NCI-H82 treated with DMSO at 0.1 percent for 48 hours (cell line): ENCODE data around the gene GCLM.
"Not testable (repeated sequence)": the region's sequence is repeated elsewhere in the genome, so short reads cannot be mapped to it uniquely, and the experiment has no call there.

Experiments used
- DNase-seq: peaks from one replicate; lab custom pipeline; 2025; ENCODE audit not compliant: unreplicated experiment; lab: John Stamatoyannopoulos, UW

GCLM gene

GRCh38 chr1:93899543-93900207, 9.6 kb downstream of the GCLM start:
- no peak for DNase-seq

- no peak for DNase-seq
These were observed 20.3 kb downstream of the GCLM start for GRCh38 chr1:93888900-93889299.

DNA sequence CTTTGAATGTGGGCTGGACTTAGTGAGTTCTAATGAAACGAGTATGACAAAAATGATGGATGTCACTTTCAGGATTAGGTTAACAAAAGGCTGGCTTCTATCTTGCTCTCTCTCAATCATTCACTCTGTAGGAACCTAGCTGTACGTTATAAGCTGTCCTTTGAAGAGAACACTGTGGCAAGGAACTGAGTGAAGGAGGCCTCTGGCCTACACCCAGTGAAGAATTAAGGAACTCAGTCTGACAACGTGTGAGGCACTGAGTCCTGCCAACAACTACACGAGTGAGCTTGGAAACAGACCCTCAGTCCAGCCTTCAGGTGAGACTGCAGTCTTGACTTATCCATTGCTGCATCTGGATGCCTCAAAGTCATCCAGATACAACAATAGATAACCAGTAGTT, 27.0 kb downstream of the GCLM start:
- no peak for DNase-seq

DNA sequence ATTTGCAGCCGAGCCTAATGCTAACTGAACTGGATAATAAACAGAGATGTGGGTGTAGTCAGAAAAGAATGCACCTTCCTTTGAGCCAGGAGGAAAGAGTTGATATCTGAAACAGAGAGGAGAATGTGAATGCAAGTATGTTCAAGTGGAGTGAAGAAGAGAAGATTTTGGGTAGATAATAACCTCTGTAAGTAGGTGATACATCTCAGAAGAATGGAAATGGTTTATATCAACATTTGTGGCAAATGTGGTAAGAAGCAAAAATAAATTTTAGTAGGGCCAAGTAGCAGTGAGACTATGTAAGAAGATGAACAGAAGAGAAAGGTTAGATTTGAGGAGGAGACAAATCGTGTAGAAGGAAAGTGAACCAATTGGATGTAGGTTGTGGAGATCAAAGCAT, 28.5 kb downstream of the GCLM start:
- no peak for DNase-seq

GRCh38 chr1:93878889-93879586, 30.2 kb downstream of the GCLM start, which contains the start of gene DNTTIP2:
Gene DNTTIP2, minus strand, starts transcription at chr1:93879206. Its CDS starts 58 bp downstream, at chr1:93879148.
- DNase-seq, result peak; percentile 76

GRCh38 chr1:93878501-93878888, 30.7 kb downstream of the GCLM start:
- no peak for DNase-seq

GRCh38 chr1:93877529-93877928, 31.7 kb downstream of the GCLM start:
- no peak for DNase-seq

GRCh38 chr1:93876244-93876643, 33.0 kb downstream of the GCLM start:
- no peak for DNase-seq

GRCh38 chr1:93874025-93874651, 35.1 kb downstream of the GCLM start:
- DNase-seq, result no peak

- DNase-seq, result no peak
These were observed 37.9 kb downstream of the GCLM start for GRCh38 chr1:93871366-93871765.

GRCh38 chr1:93869653-93870052, 39.6 kb downstream of the GCLM start:
- no peak for DNase-seq

DNA sequence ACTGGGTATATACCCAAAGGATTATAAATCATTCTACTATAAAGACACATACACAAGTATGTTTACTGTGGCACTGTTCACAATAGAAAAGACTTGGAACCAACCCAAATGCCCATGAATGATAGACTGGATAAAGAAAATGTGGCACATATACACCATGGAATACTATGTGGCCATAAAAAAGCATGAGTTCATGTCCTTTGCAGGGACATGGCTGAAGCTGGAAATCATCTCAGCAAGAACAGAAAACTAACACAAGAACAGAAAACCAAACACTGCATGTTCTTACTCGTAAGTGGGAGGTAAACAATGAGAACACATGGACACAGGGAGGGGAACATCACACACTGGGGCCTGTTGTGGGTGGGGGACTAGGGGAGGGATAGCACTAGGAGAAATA, 40.7 kb downstream of the GCLM start:
- not testable (repeated sequence) for DNase-seq

GRCh38 chr1:93865253-93865652, 44.0 kb downstream of the GCLM start:
- no peak for DNase-seq

DNA sequence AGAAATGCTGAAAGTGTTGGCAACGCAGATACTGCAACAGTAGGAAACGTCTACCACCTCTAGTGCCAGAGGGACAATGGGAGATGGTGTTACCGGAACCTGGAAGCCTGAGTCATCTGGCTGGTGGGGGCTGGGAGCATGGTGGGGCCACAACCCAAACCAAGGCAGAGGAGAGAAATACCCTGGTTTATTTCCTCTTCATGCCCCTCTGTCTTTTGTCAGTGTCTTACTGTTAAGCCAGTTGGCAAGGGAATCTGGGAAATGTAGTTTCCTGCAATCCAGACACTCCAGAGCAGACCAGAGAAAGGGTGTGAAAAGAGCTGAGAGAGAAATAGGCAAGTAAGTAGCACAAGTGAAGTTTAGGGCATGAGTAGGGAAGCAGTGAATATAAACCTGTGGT, 45.1 kb downstream of the GCLM start:
- DNase-seq, result no peak

GRCh38 chr1:93857653-93858052, 51.6 kb downstream of the GCLM start:
- DNase-seq, result not testable (repeated sequence)

DNA sequence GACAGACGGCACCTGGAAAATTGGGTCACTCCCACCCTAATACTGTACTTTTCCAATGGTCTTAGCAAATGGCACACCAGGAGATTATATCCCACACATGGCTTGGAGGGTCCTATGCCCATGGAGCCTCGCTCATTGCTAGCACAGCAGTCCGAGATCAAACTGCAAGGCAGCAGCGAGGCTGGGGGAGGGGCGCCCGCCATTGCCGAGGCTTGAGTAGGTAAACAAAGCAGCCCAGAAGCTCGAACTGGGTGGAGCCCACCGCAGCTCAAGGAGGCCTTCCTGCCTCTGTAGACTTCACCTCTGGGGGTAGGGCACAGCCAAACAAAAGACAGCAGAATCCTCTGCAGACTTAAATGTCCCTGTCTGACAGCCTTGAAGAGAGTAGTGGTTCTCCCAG, 53.2 kb downstream of the GCLM start:
- DNase-seq, result not testable (repeated sequence)

DNA sequence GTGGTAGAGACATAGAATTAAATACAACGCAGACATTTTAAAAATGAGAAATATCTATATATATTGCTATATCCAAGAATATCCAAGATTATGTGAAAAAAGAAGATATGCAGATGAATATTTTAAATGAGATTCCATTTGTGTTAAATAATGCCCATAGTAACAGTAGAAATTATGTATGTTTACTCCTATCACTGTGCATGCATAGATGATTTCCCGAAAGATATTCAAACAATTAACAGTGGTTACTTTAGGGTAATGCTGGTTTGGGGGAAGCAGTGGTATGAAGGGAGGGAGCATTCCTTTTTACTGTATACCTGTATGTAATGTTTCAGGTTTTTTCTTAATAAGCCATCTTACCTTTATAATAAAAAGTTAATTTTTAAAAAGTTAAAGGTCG, 55.3 kb downstream of the GCLM start:
- DNase-seq, result no peak

- DNase-seq, result no peak
These were observed 57.4 kb downstream of the GCLM start for GRCh38 chr1:93851878-93852277.

- no peak for DNase-seq
These were observed 57.9 kb downstream of the GCLM start for GRCh38 chr1:93851327-93851712.

GRCh38 chr1:93850687-93851326, 58.4 kb downstream of the GCLM start:
- DNase-seq, result not testable (repeated sequence)

GRCh38 chr1:93848350-93848883, 60.8 kb downstream of the GCLM start:
- no peak for DNase-seq
